Loucy (cell line): ENCODE results near the gene RAB7B.

Experiments used
- H2AFZ ChIP-seq: fragments of 200-600 bp; sonication (generic); 2 replicates; pipeline ENCODE4 v1.6.0; 2016; ENCODE audit warnings: antibody characterized with exemption, mild to moderate bottlenecking, low read length, moderate library complexity
- H3F3A ChIP-seq: fragments of 200-600 bp; 2 replicates; pipeline ENCODE4 v1.6.0; 2016; ENCODE audit warnings: antibody characterized with exemption, low read depth, mild to moderate bottlenecking
- H3K27me3 ChIP-seq: fragments of 200-600 bp; sonication (generic); 2 replicates; pipeline ENCODE4 v1.6.1; 2014; ENCODE audit warnings: low read length, mild to moderate bottlenecking; ENCODE audit not compliant: insufficient read depth, poor library complexity, severe bottlenecking
- H3K36me3 ChIP-seq: fragments of 200-600 bp; sonication (generic); 2 replicates; pipeline ENCODE4 v1.6.1; 2016; ENCODE audit warnings: low read length; ENCODE audit not compliant: insufficient read depth
- H3K4me1 ChIP-seq: fragments of 200-600 bp; sonication (generic); 2 replicates; pipeline ENCODE4 v1.5.1; 2014; ENCODE audit warnings: low read length, mild to moderate bottlenecking; ENCODE audit not compliant: insufficient read depth, poor library complexity, severe bottlenecking
- H3K4me2 ChIP-seq: fragments of 200-600 bp; sonication (generic); 2 replicates; pipeline ENCODE4 v1.6.0; 2014; ENCODE audit warnings: antibody characterized with exemption, low read length, low read depth, mild to moderate bottlenecking; ENCODE audit not compliant: poor library complexity, severe bottlenecking
- H3K4me3 ChIP-seq: fragments of 200-600 bp; sonication (generic); 2 replicates; pipeline ENCODE4 v1.5.1; 2014; ENCODE audit warnings: low read length, mild to moderate bottlenecking, mixed read lengths; ENCODE audit not compliant: poor library complexity, severe bottlenecking
- H3K79me2 ChIP-seq: fragments of 200-600 bp; sonication (generic); 2 replicates; pipeline ENCODE4 v1.6.1; 2014; ENCODE audit warnings: low read length; ENCODE audit not compliant: insufficient read depth
- H3K9ac ChIP-seq: fragments of 200-600 bp; sonication (generic); 2 replicates; pipeline ENCODE4 v1.6.0; 2014; ENCODE audit warnings: mild to moderate bottlenecking, low read depth, low read length, moderate library complexity; ENCODE audit not compliant: poor library complexity, severe bottlenecking
- H3K9me2 ChIP-seq: fragments of 200-600 bp; sonication (generic); replicated peaks from 2 replicates; pipeline ENCODE4 v1.6.1; 2016; ENCODE audit warnings: low read depth, low read length, mixed read lengths
- H3K9me3 ChIP-seq: fragments of 200-600 bp; sonication (generic); 2 replicates; pipeline ENCODE4 v1.6.1; 2014; ENCODE audit warnings: mild to moderate bottlenecking, antibody characterized with exemption, low read length, low read depth; ENCODE audit not compliant: insufficient read depth
- H4K20me1 ChIP-seq: fragments of 200-600 bp; sonication (generic); 2 replicates; pipeline ENCODE4 v1.6.0; 2014; ENCODE audit warnings: antibody characterized with exemption, low read length, mild to moderate bottlenecking; ENCODE audit not compliant: insufficient read depth, poor library complexity, severe bottlenecking
- CTCF ChIP-seq: fragments of 200-600 bp; sonication (generic); conservative IDR thresholded peaks from 2 replicates; pipeline ENCODE4 v1.5.1; 2014; ENCODE audit warnings: mild to moderate bottlenecking, antibody characterized with exemption, low read length
- EZH2phosphoT487 ChIP-seq: fragments of 200-600 bp; IDR thresholded peaks from 2 replicates; pipeline ENCODE4 v1.6.1; 2018; ENCODE audit warnings: antibody characterized with exemption, mild to moderate bottlenecking, moderate library complexity, borderline replicate concordance

The RAB7B gene

DNA sequence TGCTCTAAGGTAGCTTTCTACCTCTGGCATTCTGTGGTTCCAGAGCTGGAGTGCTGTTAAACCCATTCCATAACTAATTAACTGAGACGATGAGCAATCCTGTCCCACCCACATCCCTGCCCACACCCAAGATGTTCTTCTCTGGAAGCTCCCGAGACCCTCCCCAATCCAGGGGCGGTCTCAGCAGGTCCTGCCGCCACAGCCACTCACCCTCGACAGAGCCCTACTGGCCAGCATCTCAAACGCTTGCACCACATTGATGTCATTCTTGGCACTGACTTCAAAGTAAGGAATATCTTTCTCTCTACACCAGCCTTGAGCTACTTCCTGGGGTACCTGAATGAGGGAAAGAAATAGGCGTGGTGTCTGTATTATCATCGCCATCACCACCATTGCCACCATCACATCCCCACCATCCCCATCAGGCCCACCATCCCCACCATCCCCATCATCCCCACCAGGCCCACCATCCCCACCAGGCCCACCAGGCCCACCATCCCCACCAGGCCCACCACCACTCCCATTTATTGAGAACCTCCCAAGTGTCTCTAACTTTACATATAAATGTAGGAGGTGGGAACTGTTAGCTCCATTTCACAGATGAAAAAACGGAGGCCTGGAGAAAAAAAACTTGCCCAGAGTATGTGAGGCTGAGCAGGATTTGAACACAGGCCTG is 17.7 kb downstream of the RAB7B start:
- Histone ChIP-seq H4K20me1 (no peaks in the 10 kb centered on the region), H2AFZ (no peak overlapping the region), H3K27me3 (no peaks in the 10 kb centered on the region), H3K36me3 (no peaks in the 10 kb centered on the region), H3K4me2 (no peak overlapping the region), H3K4me1 (peaks cover 11% of the 10 kb centered on the region), H3K9ac (no peak overlapping the region), H3K79me2 (no peaks in the 10 kb centered on the region), H3K4me3 (no peak overlapping the region), H3K9me2 (no peaks in the 10 kb centered on the region), H3K9me3 (no peaks in the 10 kb centered on the region), H3F3A (no peaks in the 10 kb centered on the region)
- TF ChIP-seq CTCF: no peak
- TF ChIP-seq EZH2phosphoT487: no peak

DNA sequence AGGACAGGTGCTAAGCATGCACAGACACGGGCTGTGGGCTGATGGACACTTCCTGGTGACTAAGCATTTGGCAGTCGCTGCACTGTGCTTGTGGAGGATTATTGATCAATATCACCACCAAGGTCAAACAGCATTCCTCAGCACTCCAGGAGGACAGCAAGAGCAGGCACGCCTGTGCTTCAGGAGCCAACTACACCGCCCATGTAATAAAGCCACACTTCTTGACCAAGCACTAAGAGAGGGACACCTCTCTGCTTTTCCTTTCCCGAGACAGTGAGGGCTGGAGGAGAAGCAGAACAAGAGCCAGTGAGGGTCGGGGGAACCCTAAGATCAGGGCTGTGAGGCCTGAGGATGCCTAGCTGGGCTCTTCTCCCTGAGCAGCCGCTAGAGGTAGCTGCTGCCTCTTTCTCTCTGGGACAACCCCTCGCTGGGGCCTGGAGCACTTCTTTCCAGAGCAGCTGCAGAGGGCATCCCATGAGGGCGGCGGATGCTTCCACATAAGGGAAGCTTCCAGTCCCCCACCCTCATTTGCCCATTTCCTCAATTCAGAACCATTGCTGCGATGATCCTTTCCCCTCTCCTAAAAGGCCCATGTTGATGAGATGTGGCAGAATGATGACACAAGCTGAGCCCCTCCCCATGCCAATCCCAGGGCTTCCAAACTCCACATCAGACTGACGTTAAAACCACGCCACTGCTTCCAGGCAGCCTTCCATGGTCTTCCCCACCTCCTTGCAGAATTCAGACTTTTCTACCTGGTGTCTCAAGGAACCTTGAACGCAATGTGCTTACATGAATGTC is 19.1 kb downstream of the RAB7B start:
- no peaks in the 10 kb centered on the region for H3K79me2 ChIP-seq
- no peak overlapping the region for H3K9ac ChIP-seq
- H3K27me3 ChIP-seq: no peaks in the 10 kb centered on the region
- no peak overlapping the region for H2AFZ ChIP-seq
- H3K36me3 ChIP-seq: no peaks in the 10 kb centered on the region
- H3K4me2 ChIP-seq: no peak overlapping the region
- H3K9me2 ChIP-seq: no peaks in the 10 kb centered on the region
- H3F3A ChIP-seq: no peaks in the 10 kb centered on the region
- H3K4me1 ChIP-seq: peaks cover 1% of the 10 kb centered on the region
- H3K4me3 ChIP-seq: no peak overlapping the region
- H4K20me1 ChIP-seq: no peaks in the 10 kb centered on the region
- no peaks in the 10 kb centered on the region for H3K9me3 ChIP-seq
- no peak for TF ChIP-seq EZH2phosphoT487
- peak; percentile 77 for TF ChIP-seq CTCF

- H3F3A ChIP-seq: no peaks in the 10 kb centered on the region
- no peak overlapping the region for H2AFZ ChIP-seq
- H4K20me1 ChIP-seq: no peaks in the 10 kb centered on the region
- no peaks in the 10 kb centered on the region for H3K79me2 ChIP-seq
- no peak overlapping the region for H3K4me2 ChIP-seq
- TF ChIP-seq CTCF (no peak), EZH2phosphoT487 (no peak)
- H3K27me3 ChIP-seq: no peaks in the 10 kb centered on the region
- no peak overlapping the region for H3K4me3 ChIP-seq
- H3K9me2 ChIP-seq: no peaks in the 10 kb centered on the region
- H3K9me3 ChIP-seq: no peaks in the 10 kb centered on the region
- H3K9ac ChIP-seq: no peak overlapping the region
- no peaks in the 10 kb centered on the region for H3K36me3 ChIP-seq
- no peaks in the 10 kb centered on the region for H3K4me1 ChIP-seq
Observed at GRCh38 chr1:205981257-205981656, 21.9 kb downstream of the RAB7B start.
